CD14-positive monocyte (primary cell): ENCODE data around the gene CDY2A. TPM values are rescaled to one million over a fixed set of nuclear protein-coding genes. Genes with fewer than 3 reads are reported as not detected.
"Not testable (repeated sequence)": the region's sequence is repeated elsewhere in the genome, so short reads cannot be mapped to it uniquely, and the experiment has no call there.

Experiments used
- DNase-seq, 3 donors: peaks; one replicate each; pipeline ENCODE4 v3.0.0-alpha.2; 2011 to 2022
- H2AFZ ChIP-seq: 2 replicates; pipeline ENCODE4 v1.6.0; 2012; ENCODE audit warnings: mild to moderate bottlenecking, low read depth, low read length, inconsistent platforms; ENCODE audit not compliant: insufficient read depth, poor library complexity, severe bottlenecking
- H3K27ac ChIP-seq, 2 donors: 1 replicate in 1 of 2; 2 replicates in 1 of 2; pipeline ENCODE4 v1.5.1; 2012 to 2013; ENCODE audit warnings: low read length in 2 of 2, control low read depth in 1 of 2, inconsistent platforms in 1 of 2, low read depth in 1 of 2, mild to moderate bottlenecking in 1 of 2
- H3K27me3 ChIP-seq, 2 donors: one replicate each; pipeline versions ENCODE4 v1.6.0 to v1.6.1; 2011 to 2013; ENCODE audit warnings: low read length in 2 of 2; ENCODE audit not compliant: control insufficient read depth in 2 of 2, insufficient read depth in 2 of 2
- H3K36me3 ChIP-seq, 2 donors: replicated peaks in 1 of 2; 1 replicate in 1 of 2; 2 replicates in 1 of 2; pipeline versions ENCODE4 v1.5.1 to v1.6.1; 2012 to 2013; ENCODE audit warnings: low read length in 2 of 2, control low read depth in 1 of 2, inconsistent platforms in 1 of 2, mild to moderate bottlenecking in 1 of 2; ENCODE audit not compliant: insufficient read depth in 2 of 2, control insufficient read depth in 1 of 2
- H3K4me1 ChIP-seq, 2 donors: 1 replicate in 1 of 2; 2 replicates in 1 of 2; pipeline versions ENCODE4 v1.5.1 to v1.6.1; 2012 to 2013; ENCODE audit warnings: low read length in 2 of 2, control low read depth in 1 of 2, inconsistent platforms in 1 of 2, mild to moderate bottlenecking in 1 of 2, moderate library complexity in 1 of 2; ENCODE audit not compliant: insufficient read depth in 2 of 2, control insufficient read depth in 1 of 2
- H3K4me2 ChIP-seq: replicated peaks from 2 replicates; pipeline ENCODE3; 2012; ENCODE audit warnings: low read length, moderate library complexity, mild to moderate bottlenecking; ENCODE audit not compliant: poor library complexity, severe bottlenecking; ENCODE audit errors: extremely low read depth
- H3K4me3 ChIP-seq, 3 experiments: fragments of 200-600 bp in 1 of 3; sonication (generic) in 1 of 3; replicated peaks in 1 of 3; 1 replicate in 2 of 3; 2 replicates in 1 of 3; pipeline ENCODE4 v1.5.1; 2011 to 2013; ENCODE audit warnings: low read length in 3 of 3, mild to moderate bottlenecking in 3 of 3, control low read depth in 2 of 3, low read depth in 2 of 3, inconsistent platforms in 1 of 3, moderate library complexity in 1 of 3
- H3K79me2 ChIP-seq: 2 replicates; pipeline ENCODE4 v1.6.0; 2012; ENCODE audit warnings: mild to moderate bottlenecking, control low read depth, inconsistent platforms, low read length, moderate library complexity; ENCODE audit not compliant: insufficient read depth
- H3K9ac ChIP-seq: 2 replicates; pipeline ENCODE4 v1.6.0; 2017; ENCODE audit warnings: low read length, mild to moderate bottlenecking; ENCODE audit not compliant: insufficient read depth, poor library complexity, severe bottlenecking
- H3K9me3 ChIP-seq, 2 donors: replicated peaks in 1 of 2; 1 replicate in 1 of 2; 2 replicates in 1 of 2; pipeline versions ENCODE4 v1.5.1 to v1.6.1; 2012 to 2013; ENCODE audit warnings: low read length in 2 of 2, control low read depth in 1 of 2; ENCODE audit not compliant: control insufficient read depth in 1 of 2, insufficient read depth in 1 of 2
- H4K20me1 ChIP-seq: 2 replicates; pipeline ENCODE4 v1.6.0; 2012; ENCODE audit warnings: mild to moderate bottlenecking, low read length, control low read depth, moderate library complexity; ENCODE audit not compliant: insufficient read depth
- H3K27ac Mint-ChIP-seq, 7 donors: one replicate each; pipeline ENCODE4 v1.8.0; 2020; ENCODE audit warnings: mild to moderate bottlenecking in 7 of 7, mixed read lengths in 7 of 7, moderate library complexity in 6 of 7, inconsistent platforms in 2 of 7
- H3K27me3 Mint-ChIP-seq, 3 donors: one replicate each; pipeline ENCODE4 v1.8.0; 2021 to 2022; ENCODE audit warnings: low read depth in 3 of 3, mild to moderate bottlenecking in 3 of 3, mixed read lengths in 3 of 3, moderate library complexity in 3 of 3, inconsistent platforms in 1 of 3
- H3K36me3 Mint-ChIP-seq, 2 donors: one replicate each; pipeline ENCODE4 v1.8.0; 2020; ENCODE audit warnings: mixed read lengths in 2 of 2, inconsistent platforms in 1 of 2, mild to moderate bottlenecking in 1 of 2
- H3K4me1 Mint-ChIP-seq: one replicate; pipeline ENCODE4 v1.8.0; 2020; ENCODE audit warnings: mild to moderate bottlenecking, mixed read lengths
- H3K4me3 Mint-ChIP-seq, 2 donors: one replicate each; pipeline ENCODE4 v1.8.0; 2020; ENCODE audit warnings: mild to moderate bottlenecking in 2 of 2, mixed read lengths in 2 of 2, moderate library complexity in 1 of 2
- H3K9me3 Mint-ChIP-seq, 7 donors: one replicate each; pipeline ENCODE4 v1.8.0; 2020 to 2022; ENCODE audit warnings: mixed read lengths in 7 of 7, mild to moderate bottlenecking in 6 of 7, moderate library complexity in 6 of 7, inconsistent platforms in 2 of 7
- WGBS: methylation state at CpG from one replicate; pipeline ENCODE4 v1.1.5; 2013; ENCODE audit warnings: missing lambda C conversion rate; ENCODE audit not compliant: insufficient coverage; 5-methylcytosine and 5-hydroxymethylcytosine counted together
- intact Hi-C, 2 donors: fragments of 100-400 bp; cut with micrococcal nuclease; formaldehyde crosslinking; loops; one replicate each; pipeline versions ENCODE4 v1.15.0 to v1.15.1; 2023
- polyA plus RNA-seq, 3 donors: library from polyadenylated mRNA; depleted of rRNA in 1 of 3; unstranded in 2 of 3; stranded (reverse) in 1 of 3; fragments of 300-500 nt in 2 of 3; fragments of >200 nt in 1 of 3; fragmentation: Illumina TruSeq in 2 of 3; gene quantifications; 1 replicate in 2 of 3; 2 replicates in 1 of 3; pipeline ENCODE4 v1.2.3, GENCODE V29; 2012 to 2021

The CDY2A gene
- polyA plus RNA-seq, 3 donors = not detected

DNA sequence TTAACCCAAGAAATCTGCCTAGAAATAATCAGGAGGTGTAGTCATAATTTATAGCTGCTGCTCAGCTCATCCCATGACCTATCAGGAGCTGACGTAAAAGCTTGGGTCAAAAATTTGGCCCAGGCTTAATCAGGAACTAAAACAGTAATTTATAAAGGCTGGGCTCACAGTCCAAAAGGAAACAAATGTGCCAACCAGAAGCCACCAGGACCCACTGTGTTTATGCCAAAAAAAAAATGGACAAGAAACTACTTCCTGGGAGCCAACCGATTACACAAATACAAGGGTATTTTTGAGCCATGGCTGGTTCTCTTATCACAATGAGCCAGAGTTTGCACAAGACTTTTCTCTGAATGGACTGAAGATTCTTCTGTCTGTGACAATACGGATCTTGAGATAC, 19.4 kb downstream of the CDY2A start:
- H3K4me3 Mint-ChIP-seq, H3K27me3 ChIP-seq, H3K9me3 Mint-ChIP-seq, H3K9ac ChIP-seq, H3K27me3 Mint-ChIP-seq, H3K36me3 Mint-ChIP-seq, intact Hi-C loops, H3K36me3 ChIP-seq, H3K4me1 ChIP-seq, H3K4me3 ChIP-seq, H3K27ac Mint-ChIP-seq, H3K79me2 ChIP-seq, DNase-seq, H3K9me3 ChIP-seq, H4K20me1 ChIP-seq, H3K4me1 Mint-ChIP-seq, H3K4me2 ChIP-seq, H2AFZ ChIP-seq, H3K27ac ChIP-seq: not testable (repeated sequence)
- no CpG with 5 or more reads among the region's 3 CpGs for WGBS

DNA sequence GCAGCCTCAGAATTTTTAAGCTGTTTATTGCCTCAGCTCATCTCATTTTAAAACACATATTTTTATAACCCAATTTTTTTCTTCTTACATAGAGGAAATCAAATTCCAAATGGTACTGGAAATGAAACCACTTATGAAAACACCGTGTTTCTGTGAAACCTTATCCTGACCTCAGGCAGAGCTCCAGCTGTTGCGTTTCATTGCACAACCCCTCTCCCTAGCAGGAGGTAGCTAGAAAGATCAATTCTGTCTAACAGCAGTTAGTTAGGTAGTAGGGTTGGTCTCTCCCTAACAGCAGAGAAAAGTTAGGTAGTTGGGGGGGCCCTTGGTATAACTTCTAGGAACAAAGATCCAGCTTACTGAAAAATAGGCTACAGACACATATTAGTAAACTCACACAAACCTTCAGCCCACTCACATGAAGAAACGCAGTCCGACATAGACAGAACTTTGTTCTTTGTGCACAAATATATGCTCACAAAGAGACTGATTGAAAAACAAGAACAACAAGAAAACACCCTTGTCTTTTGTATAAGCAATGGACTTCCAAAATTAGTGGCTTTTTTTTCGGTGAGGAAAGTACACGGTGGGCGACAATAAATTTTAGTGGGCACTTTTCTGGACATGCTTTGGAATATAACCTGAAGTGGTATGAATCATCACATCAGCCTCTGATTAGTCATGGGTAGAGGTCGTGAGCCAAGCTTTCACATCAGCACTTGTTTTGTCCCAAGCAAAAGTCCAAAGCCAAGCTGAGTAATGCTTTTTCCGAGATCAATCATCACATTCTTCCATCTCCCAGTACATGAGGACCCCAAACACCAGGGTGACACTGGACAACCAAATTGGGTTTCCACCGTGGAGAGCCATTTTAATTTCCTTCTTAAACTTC, 22.8 kb downstream of the CDY2A start:
- H3K27ac ChIP-seq, H3K27ac Mint-ChIP-seq, H3K79me2 ChIP-seq, H3K4me1 ChIP-seq, DNase-seq, H3K4me2 ChIP-seq, H3K27me3 Mint-ChIP-seq, H3K4me1 Mint-ChIP-seq, H3K36me3 Mint-ChIP-seq, H3K27me3 ChIP-seq, intact Hi-C loops, H2AFZ ChIP-seq, H3K9me3 Mint-ChIP-seq, H3K9ac ChIP-seq, H3K4me3 ChIP-seq, H3K9me3 ChIP-seq, H3K4me3 Mint-ChIP-seq, H4K20me1 ChIP-seq, H3K36me3 ChIP-seq: not testable (repeated sequence)
- no CpG with 5 or more reads among the region's 10 CpGs for WGBS

DNA sequence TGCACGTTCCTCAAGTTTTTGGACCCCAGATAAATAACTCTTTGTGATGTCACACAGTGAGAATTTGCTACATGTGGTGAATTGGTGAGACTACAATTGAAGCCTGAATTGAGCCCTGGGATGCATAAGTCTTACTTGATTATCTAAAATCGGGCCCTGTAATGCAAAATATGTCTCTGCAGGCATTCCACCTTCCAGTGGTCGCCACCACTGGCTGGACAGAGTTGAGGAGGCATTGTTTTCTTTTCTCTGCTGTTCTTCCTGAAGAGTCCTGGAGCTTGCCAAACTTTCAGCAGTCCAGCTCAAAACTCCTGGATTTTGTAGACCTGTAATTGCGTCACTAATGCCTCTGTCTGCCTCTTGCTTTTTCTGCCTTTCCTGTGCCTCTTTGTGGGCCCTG, 23.5 kb downstream of the CDY2A start:
- H3K27me3 Mint-ChIP-seq, H2AFZ ChIP-seq, H3K36me3 Mint-ChIP-seq, H3K27me3 ChIP-seq, H3K4me1 Mint-ChIP-seq, H3K4me1 ChIP-seq, DNase-seq, intact Hi-C loops, H3K27ac ChIP-seq, H3K9ac ChIP-seq, H3K4me3 ChIP-seq, H3K9me3 Mint-ChIP-seq, H3K79me2 ChIP-seq, H3K9me3 ChIP-seq, H3K36me3 ChIP-seq, H3K4me3 Mint-ChIP-seq, H3K27ac Mint-ChIP-seq, H3K4me2 ChIP-seq, H4K20me1 ChIP-seq: not testable (repeated sequence)
- no CpG with 5 or more reads among the region's 4 CpGs for WGBS

DNA sequence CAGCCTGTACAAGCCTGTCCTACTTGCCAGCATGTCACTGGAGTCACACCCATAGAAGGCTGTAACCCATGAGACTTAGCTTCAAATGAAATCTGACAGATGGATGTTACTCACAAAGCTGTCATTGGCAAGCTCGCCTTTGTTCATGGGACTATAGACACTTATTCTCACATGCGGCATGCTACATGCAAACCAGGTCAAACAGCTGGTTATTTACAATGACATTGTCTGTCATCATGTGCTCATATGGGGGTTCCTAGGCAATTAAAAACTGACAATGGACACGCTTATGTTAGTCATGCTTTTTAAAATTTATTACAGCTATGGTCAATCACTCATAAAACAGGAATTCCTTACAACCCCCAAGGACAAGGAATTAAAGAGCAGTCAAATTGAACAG, 30.9 kb downstream of the CDY2A start:
- H3K36me3 Mint-ChIP-seq, H3K27me3 Mint-ChIP-seq, H3K4me1 Mint-ChIP-seq, H3K9ac ChIP-seq, H3K9me3 Mint-ChIP-seq, H3K79me2 ChIP-seq, H3K27me3 ChIP-seq, H3K9me3 ChIP-seq, H3K4me1 ChIP-seq, H3K36me3 ChIP-seq, H2AFZ ChIP-seq, H3K4me2 ChIP-seq, H3K27ac ChIP-seq, H3K27ac Mint-ChIP-seq, intact Hi-C loops, H3K4me3 ChIP-seq, DNase-seq, H4K20me1 ChIP-seq, H3K4me3 Mint-ChIP-seq: not testable (repeated sequence)
- WGBS = no CpG with 5 or more reads among the region's 3 CpGs
